K562 (cell line): Measurements from ENCODE around the gene FAM151A. TPM values are rescaled to one million over a fixed set of nuclear protein-coding genes. Genes with fewer than 3 reads are reported as not detected.

Experiments
- ASH1L ChIP-seq: fragments of 450-650 bp; IDR thresholded peaks from 2 replicates; pipeline ENCODE4 v1.6.1; 2018; ENCODE audit warnings: borderline replicate concordance, mild to moderate bottlenecking, low read depth; ENCODE audit not compliant: partially characterized antibody
- CGGBP1 ChIP-seq: fragments of 250-450 bp; sonication (Bioruptor Pico); IDR thresholded peaks from 2 replicates; pipeline ENCODE4 v1.9.0; 2021; ENCODE audit warnings: mild to moderate bottlenecking
- EGR1 ChIP-seq: fragments of 450-650 bp; conservative IDR thresholded peaks from 2 replicates; pipeline ENCODE4 v1.6.1; 2017; ENCODE audit warnings: mild to moderate bottlenecking
- LARP7 ChIP-seq: fragments of 450-650 bp; IDR thresholded peaks from 2 replicates; pipeline ENCODE4 v1.6.1; 2016
- MITF ChIP-seq: IDR thresholded peaks from 2 replicates; pipeline ENCODE4 v1.6.1; 2014; ENCODE audit warnings: antibody characterized with exemption
- RERE ChIP-seq: sonication (generic); formaldehyde crosslinking; IDR thresholded peaks from 2 replicates; pipeline ENCODE4 v1.8.0; 2023; ENCODE audit warnings: missing genetic modification reagents, mild to moderate bottlenecking, borderline replicate concordance
- SNIP1 ChIP-seq: fragments of 450-650 bp; IDR thresholded peaks from 2 replicates; pipeline ENCODE4 v1.7.1; 2017; ENCODE audit warnings: low read depth, mild to moderate bottlenecking
- TBL1XR1 ChIP-seq, 2 experiments: IDR thresholded peaks; 2 replicates each; pipeline ENCODE4 v1.6.1; 2012; ENCODE audit warnings: improper control_type of control experiment in 2 of 2, low read length in 2 of 2, mild to moderate bottlenecking in 1 of 2
- ZBTB17 ChIP-seq: fragments of 450-650 bp; formaldehyde crosslinking; IDR thresholded peaks from 2 replicates; pipeline ENCODE4 v1.4.0; 2020; ENCODE audit warnings: mild to moderate bottlenecking
- ZMIZ1 ChIP-seq, 2 experiments: fragments of 150-350 bp in 1 of 2; IDR thresholded peaks; 2 replicates each; pipeline ENCODE4 v1.6.1; 2012 to 2016; ENCODE audit warnings: low read depth in 2 of 2, low read length in 2 of 2, mild to moderate bottlenecking in 1 of 2, moderate library complexity in 1 of 2
- ZNF274 ChIP-seq: IDR thresholded peaks from 2 replicates; pipeline ENCODE4 v1.6.1; 2011; ENCODE audit warnings: low read depth, mild to moderate bottlenecking, low read length, moderate library complexity, borderline replicate concordance
- ZNF280A ChIP-seq: fragments of 450-650 bp; IDR thresholded peaks from 2 replicates; pipeline ENCODE4 v1.6.1; 2018; ENCODE audit warnings: mild to moderate bottlenecking, low read depth; ENCODE audit not compliant: partially characterized antibody
- ZNF316 ChIP-seq: fragments of 450-650 bp; IDR thresholded peaks from 2 replicates; pipeline ENCODE4 v1.6.1; 2016
- ZNF589 ChIP-seq: fragments of 200-800 bp; sonication (Bioruptor generic); IDR thresholded peaks from 2 replicates; pipeline ENCODE4 v1.6.1; 2016; ENCODE audit warnings: low read depth, missing genetic modification characterization, missing compliant biosample characterization
- ZNF707 ChIP-seq: fragments of 250-450 bp; sonication (Bioruptor Pico); conservative IDR thresholded peaks from 2 replicates; pipeline ENCODE4 v1.8.0; 2022; ENCODE audit warnings: inconsistent platforms, mild to moderate bottlenecking, moderate library complexity
- polyA plus RNA-seq, 8 experiments: library from polyadenylated mRNA; depleted of rRNA in 4 of 8; stranded (reverse) in 5 of 8; unstranded in 3 of 8; fragments of >200 nt; fragmentation: Nextera tagmentation in 2 of 8; fragmentation: Illumina TruSeq in 1 of 8; extraction: Ambion mirVana in 2 of 8; extraction: Trizol in 1 of 8; gene quantifications; 2 replicates each; pipeline versions ENCODE4 v1.2.1 to v1.2.3, GENCODE V29; 2011 to 2014; ENCODE audit warnings: inconsistent platforms in 1 of 8, missing spikeins in 1 of 8
- total RNA-seq, 7 experiments: library from RNA; depleted of rRNA in 6 of 7; stranded (reverse); fragments of >200 nt in 6 of 7; fragmentation: Illumina TruSeq in 2 of 7; extraction: Trizol in 2 of 7; gene quantifications; 2 replicates each; pipeline versions ENCODE4 v1.2.1 to v1.2.3, GENCODE V29; 2011 to 2021; ENCODE audit warnings: low replicate concordance in 1 of 7

FAM151A gene
- total and polyA plus RNA-seq, 9 of the 15 experiments (the other 6 are each of a cell fraction or from before 2014, with no cell fraction given) = not detected

GRCh38 chr1:54577612-54578011 is 45.7 kb downstream of the FAM151A start (continued):
- TF ChIP-seq RERE (no peak), ZNF707 (CRISPR knock-in tag) (no peak), MITF (peak; percentile 47; the same call in 1 of the 2 replicates), ZBTB17 (CRISPR knock-in tag) (peak; percentile 60; the same call in 1 of the 2 replicates), ASH1L (no peak), ZMIZ1 (IDR thresholded peaks at IDR 0.05; ENCODE audit: low read depth in 2 of 2, low read length in 2 of 2) (no peak), CGGBP1 (CRISPR knock-in tag) (0 out of 2 replicates have a peak, but pooled peaks have one; percentile 27), TBL1XR1 (IDR thresholded peaks at IDR 0.05; ENCODE audit: low read length in 2 of 2) (no peak), ZNF316 (no peak), LARP7 (no peak), EGR1 (no peak), ZNF589 (CRISPR knock-in tag) (peak; percentile 63; the same call in 1 of the 2 replicates), ZNF274 (no peak), ZNF280A (no peak), SNIP1 (no peak)
